D721Med (cell line): Measurements from ENCODE around the gene TTLL3.

ENCODE experiments used
- DNase-seq: peaks from one replicate; pipeline ENCODE4 v3.0.0; 2011; ENCODE audit warnings: low spot score; ENCODE audit not compliant: insufficient read length
- FAIRE-seq: peaks from 2 replicates; lab custom pipeline; 2011; peaks lifted over from hg19 to GRCh38; lab: Jason Lieb, UNC
- CTCF ChIP-seq: IDR thresholded peaks from 2 replicates; pipeline ENCODE4 v1.5.1; 2012; ENCODE audit warnings: mild to moderate bottlenecking, control low read depth; ENCODE audit not compliant: insufficient read depth; ENCODE audit errors: missing control alignments

Gene TTLL3

GRCh38 chr3:9884555-9885165 lies 74.6 kb downstream of the TTLL3 start:
- no peak for TF ChIP-seq CTCF
- DNase-seq (no peak), FAIRE-seq (no peak)
